ENCODE measurements around the gene CLPSL1.

GRCh38 chr6:35786272-35786671 is 5.5 kb downstream of the CLPSL1 start:
- TF ChIP-seq POLR2AphosphoS5 (IDR thresholded peaks at IDR 0.05) = no peak
- TF ChIP-seq POLR2A (IDR thresholded peaks at IDR 0.05) = no peak
- TF ChIP-seq CTCF (IDR thresholded peaks at IDR 0.05) = no peak
- TF ChIP-seq EP300 (IDR thresholded peaks at IDR 0.05) = no peak

All from stomach (tissue), 4 donors.